K562 (cell line): ENCODE data around the gene BCKDHB. TPM values are rescaled to one million over a fixed set of nuclear protein-coding genes. Genes with fewer than 3 reads are reported as not detected.

Experiments
- ATAC-seq: fragments of 200-7000 bp; cut with Tn5 transposase; 3 replicates; pipeline ENCODE4 v1.9.1; 2020; ENCODE audit warnings: moderate library complexity
- BruUV-seq: library from RNA; stranded (reverse); fragments of 400-500 nt; replicated peaks from 2 replicates; lab custom pipeline; 2021; lab: Mats Ljungman, UMichigan
- CTCF ChIA-PET: fragments of 300-600 bp; formaldehyde crosslinking; extraction: SDS; loops from one replicate; lab custom pipeline; 2021; ENCODE audit warnings: low intra/inter-chr PET ratio; lab: Yijun Ruan, JAX
- POLR2A ChIA-PET: fragments of 300-600, 350-650 bp; sonication (Branson Sonifier 250); formaldehyde crosslinking; extraction: SDS; loops from one replicate; lab custom pipeline; 2021; ENCODE audit warnings: antibody characterized with exemption, inconsistent platforms; lab: Yijun Ruan, JAX
- DNase-seq, 4 experiments: peaks; one replicate each; pipeline versions ENCODE4 v3.0.0 to v3.0.0-alpha.2; 2011 to 2018; ENCODE audit warnings: low spot score in 3 of 4, mixed read lengths in 3 of 4; ENCODE audit errors: extremely low read depth in 1 of 4
- FAIRE-seq: peaks from 2 replicates; lab custom pipeline; 2011; peaks lifted over from hg19 to GRCh38; lab: Jason Lieb, UNC
- H2AFZ ChIP-seq: 2 replicates; pipeline ENCODE4 v1.6.0; 2011; ENCODE audit warnings: low read depth, low read length, control low read depth, inconsistent platforms
- H3K27ac ChIP-seq: fragments of 200-600 bp; 3 replicates; pipeline ENCODE4 v1.8.0; 2011; ENCODE audit warnings: low read depth, mild to moderate bottlenecking, control low read depth, inconsistent platforms, low read length, moderate library complexity, mixed read lengths; ENCODE audit errors: extremely low read depth
- H3K27me3 ChIP-seq, 2 experiments: fragments of 300-600 bp in 1 of 2; 2 replicates in 1 of 2; 3 replicates in 1 of 2; pipeline versions ENCODE4 v1.6.0 to v1.8.0; 2011; ENCODE audit warnings: inconsistent platforms in 2 of 2, low read length in 2 of 2, mild to moderate bottlenecking in 1 of 2, mixed read lengths in 1 of 2, moderate library complexity in 1 of 2; ENCODE audit not compliant: control insufficient read depth in 2 of 2, insufficient read depth in 2 of 2
- H3K36me3 ChIP-seq: fragments of 300-600 bp; 3 replicates; pipeline ENCODE4 v1.8.0; 2011; ENCODE audit warnings: mild to moderate bottlenecking, low read length, inconsistent platforms; ENCODE audit not compliant: control insufficient read depth, insufficient read depth
- H3K4me1 ChIP-seq, 2 experiments: fragments of 200-600 bp in 1 of 2; replicated peaks in 1 of 2; 2 replicates in 1 of 2; 3 replicates in 1 of 2; pipeline versions ENCODE4 v1.5.1 to v1.8.0; 2011; ENCODE audit warnings: inconsistent platforms in 2 of 2, low read length in 2 of 2, mild to moderate bottlenecking in 1 of 2, mixed read lengths in 1 of 2, moderate library complexity in 1 of 2; ENCODE audit not compliant: control insufficient read depth in 2 of 2, insufficient read depth in 2 of 2
- H3K4me2 ChIP-seq: 2 replicates; pipeline ENCODE4 v1.6.1; 2011; ENCODE audit warnings: low read length, control low read depth, inconsistent platforms, mixed read lengths; ENCODE audit not compliant: insufficient read depth
- H3K4me3 ChIP-seq: fragments of 200-600 bp; sonication (generic), shearing (Covaris generic); 2 replicates; pipeline ENCODE4 v1.5.1; 2016; ENCODE audit warnings: control low read depth, inconsistent platforms
- H3K79me2 ChIP-seq: fragments of 200-600 bp; 3 replicates; pipeline ENCODE4 v1.8.0; 2011; ENCODE audit warnings: low read length, inconsistent platforms; ENCODE audit not compliant: control insufficient read depth, insufficient read depth
- H3K9ac ChIP-seq, 2 experiments: 2 replicates each; pipeline versions ENCODE4 v1.6.0 to v1.6.1; 2011; ENCODE audit warnings: low read depth in 2 of 2, low read length in 2 of 2, control low read depth in 1 of 2, inconsistent platforms in 1 of 2, mild to moderate bottlenecking in 1 of 2, mixed read lengths in 1 of 2; ENCODE audit not compliant: insufficient read depth in 1 of 2
- H3K9me1 ChIP-seq: one replicate; pipeline ENCODE4 v1.6.0; 2011; ENCODE audit warnings: inconsistent platforms, mild to moderate bottlenecking, low read length, moderate library complexity; ENCODE audit not compliant: control insufficient read depth, insufficient read depth
- H3K9me3 ChIP-seq: replicated peaks from 2 replicates; pipeline ENCODE4 v1.5.1; 2011; ENCODE audit warnings: low read depth, low read length, inconsistent platforms; ENCODE audit not compliant: control insufficient read depth, insufficient read depth
- H4K20me1 ChIP-seq: replicated peaks from 2 replicates; pipeline ENCODE4 v1.6.1; 2011; ENCODE audit warnings: low read length, inconsistent platforms, mixed read lengths; ENCODE audit not compliant: control insufficient read depth, insufficient read depth
- BACH1 ChIP-seq: fragments of 200-800 bp; sonication (Bioruptor generic); IDR thresholded peaks from 2 replicates; pipeline ENCODE4 v1.6.1; 2016; ENCODE audit warnings: missing genetic modification characterization, missing compliant biosample characterization
- BRD4 ChIP-seq: fragments of 200-600 bp; sonication (generic); IDR thresholded peaks from 2 replicates; pipeline ENCODE4 v1.6.1; 2017; ENCODE audit warnings: inconsistent platforms
- CBX8 ChIP-seq: fragments of 200-600 bp; sonication (generic); IDR thresholded peaks from 2 replicates; pipeline ENCODE4 v1.6.1; 2012; ENCODE audit warnings: borderline replicate concordance, mixed run types, low read depth, mild to moderate bottlenecking, moderate library complexity, mixed read lengths, low read length, control low read depth, inconsistent platforms; ENCODE audit not compliant: poor library complexity, severe bottlenecking; ENCODE audit errors: extremely low read depth
- ESRRA ChIP-seq: fragments of 450-650 bp; IDR thresholded peaks from 2 replicates; pipeline ENCODE4 v1.6.1; 2014; ENCODE audit warnings: low read depth, mild to moderate bottlenecking, moderate library complexity, borderline replicate concordance
- GABPB2 ChIP-seq: fragments of 250-450 bp; sonication (Bioruptor Pico); conservative IDR thresholded peaks from 2 replicates; pipeline ENCODE4 v1.5.1; 2021; ENCODE audit warnings: mild to moderate bottlenecking
- KAT7 ChIP-seq: sonication (generic); formaldehyde crosslinking; IDR thresholded peaks from 2 replicates; pipeline ENCODE4 v1.8.0; 2022; ENCODE audit warnings: missing genetic modification reagents, mild to moderate bottlenecking, borderline replicate concordance
- MAFG ChIP-seq: fragments of 450-650 bp; conservative IDR thresholded peaks from 2 replicates; pipeline ENCODE4 v1.6.1; 2016; ENCODE audit warnings: missing genetic modification characterization, missing compliant biosample characterization
- NONO ChIP-seq, 2 experiments: fragments of 200-400 bp in 1 of 2; fragments of 450-650 bp in 1 of 2; formaldehyde crosslinking in 1 of 2; IDR thresholded peaks; 2 replicates each; pipeline ENCODE4 v1.6.1; 2017; ENCODE audit warnings: low read depth in 2 of 2, mild to moderate bottlenecking in 2 of 2, moderate library complexity in 2 of 2, low read length in 1 of 2
- RFX1 ChIP-seq: fragments of 450-650 bp; IDR thresholded peaks from 2 replicates; pipeline ENCODE4 v1.6.1; 2016; ENCODE audit warnings: mild to moderate bottlenecking, moderate library complexity
- WGBS: fragments of 100-300 bp; shearing (Covaris generic); methylation state at CpG from one replicate; pipeline ENCODE4 v1.1.6; 2016; ENCODE audit warnings: low coverage, mixed read lengths; ENCODE audit not compliant: insufficient coverage; ENCODE audit errors: missing lambda C conversion rate; 5-methylcytosine and 5-hydroxymethylcytosine counted together
- in situ Hi-C: fragments of 300-500 bp; cut with MboI; formaldehyde crosslinking; loops from 4 replicates; pipeline ENCODE4 v1.15.0; 2018; ENCODE audit warnings: inconsistent platforms, mixed read lengths
- intact Hi-C: fragments of 100-400 bp; cut with micrococcal nuclease; formaldehyde crosslinking; loops from 2 replicates; pipeline ENCODE4 v1.14.2; 2022
- polyA plus RNA-seq, 8 experiments: library from polyadenylated mRNA; depleted of rRNA in 4 of 8; stranded (reverse) in 5 of 8; unstranded in 3 of 8; fragments of >200 nt; fragmentation: Nextera tagmentation in 2 of 8; fragmentation: Illumina TruSeq in 1 of 8; extraction: Ambion mirVana in 2 of 8; extraction: Trizol in 1 of 8; gene quantifications; 2 replicates each; pipeline versions ENCODE4 v1.2.1 to v1.2.3, GENCODE V29; 2011 to 2014; ENCODE audit warnings: inconsistent platforms in 1 of 8, missing spikeins in 1 of 8
- total RNA-seq, 7 experiments: library from RNA; depleted of rRNA in 6 of 7; stranded (reverse); fragments of >200 nt in 6 of 7; fragmentation: Illumina TruSeq in 2 of 7; extraction: Trizol in 2 of 7; gene quantifications; 2 replicates each; pipeline versions ENCODE4 v1.2.1 to v1.2.3, GENCODE V29; 2011 to 2021; ENCODE audit warnings: low replicate concordance in 1 of 7
- TF ChIP-seq, protein P1 (sequence below): fragments of 450-650 bp; formaldehyde crosslinking; IDR thresholded peaks from 2 replicates; pipeline ENCODE4 v1.4.0; 2020; ENCODE audit warnings: mild to moderate bottlenecking, mixed read lengths
- TF ChIP-seq, protein P2 (sequence below): sonication (generic); formaldehyde crosslinking; IDR thresholded peaks from 2 replicates; pipeline ENCODE4 v1.8.1; 2022; ENCODE audit warnings: missing genetic modification reagents
- TF ChIP-seq, protein P3 (sequence below): sonication (generic); formaldehyde crosslinking; IDR thresholded peaks from 2 replicates; pipeline ENCODE4 v1.8.0; 2022; ENCODE audit warnings: missing genetic modification reagents, mild to moderate bottlenecking, borderline replicate concordance

The BCKDHB gene
- total and polyA plus RNA-seq, 9 of the 15 experiments (the other 6 are each of a cell fraction or from before 2014, with no cell fraction given), result 4.1 to 23.7 (median 7.5) TPM

DNA sequence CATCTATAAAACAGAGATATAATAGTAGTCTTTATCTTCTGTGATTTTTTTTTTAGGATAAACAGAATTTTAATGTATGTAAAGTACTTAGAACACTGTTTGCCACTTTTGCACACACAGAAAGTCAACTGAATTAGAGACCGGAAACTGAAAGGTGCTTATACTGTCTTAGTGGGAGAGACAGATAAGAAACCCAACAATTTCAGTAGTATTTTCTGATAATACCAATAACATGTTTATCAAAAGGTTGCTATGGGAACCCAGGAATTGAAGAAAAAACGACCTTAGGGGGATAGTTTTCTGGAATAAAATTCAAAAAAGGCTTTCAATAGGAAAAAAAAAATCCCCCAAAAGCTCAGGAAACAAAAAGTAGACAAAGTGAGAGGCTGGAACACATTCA lies 138.6 kb downstream of the BCKDHB start:
- DNase-seq (no peak), FAIRE-seq (no peak), ATAC-seq (no peak)
- intact Hi-C loops, result no loop called here
- no peaks in the 10 kb centered on the region for H3K36me3 ChIP-seq
- POLR2A ChIA-PET, result no interaction called here
- no peak overlapping the region for H3K9ac ChIP-seq
- H3K9me3 ChIP-seq, result no peaks in the 10 kb centered on the region
- H3K4me2 ChIP-seq, result no peak overlapping the region
- no peak overlapping the region for H3K4me3 ChIP-seq
- peaks cover 0 to 7% of the 10 kb centered on the region in 2 experiments; a peak in 2 of 5 replicates for H3K4me1 ChIP-seq
- no peaks in the 10 kb centered on the region for H3K79me2 ChIP-seq
- BruUV-seq, result no TSS peak
- TF ChIP-seq RFX1, result peak; percentile 57
- no peak for TF ChIP-seq CBX8
- TF ChIP-seq, all 486 proteins: peak for 1
- CTCF ChIA-PET, result no interaction called here
- Histone ChIP-seq H3K27ac (no peak overlapping the region), H3K27me3 (no peaks in the 10 kb centered on the region), H2AFZ (no peak overlapping the region), H4K20me1 (no peaks in the 10 kb centered on the region), H3K9me1 (no peaks in the 10 kb centered on the region)
- in situ Hi-C loops, result no loop called here
- WGBS, result 25% methylated on average over 2 of the region's 2 CpGs

DNA sequence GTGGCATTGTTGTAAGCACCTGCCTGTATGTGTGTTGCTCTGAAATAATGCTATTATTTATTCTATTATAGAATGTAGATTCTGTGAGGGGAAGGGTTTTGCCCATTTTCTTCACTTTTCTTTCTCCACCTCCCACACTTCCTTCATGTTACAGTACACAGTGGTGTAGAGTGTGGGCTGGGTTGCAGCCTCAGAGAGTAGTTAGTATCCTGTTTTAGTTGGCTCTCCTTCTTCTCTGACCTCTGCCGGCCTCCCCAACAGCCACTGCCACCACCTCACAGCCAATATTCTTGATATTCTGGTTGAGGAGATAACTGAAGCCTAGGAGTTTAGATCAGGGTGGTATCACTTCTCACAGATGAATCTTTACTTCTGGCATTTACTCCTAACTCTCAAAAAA lies 143.4 kb downstream of the BCKDHB start:
- ChIA-PET CTCF (no interaction called here), POLR2A (no interaction called here)
- no peaks in the 10 kb centered on the region for H3K79me2 ChIP-seq
- no peaks in the 10 kb centered on the region; the same call in 2 of the 3 replicates for H3K36me3 ChIP-seq
- no CpG with 5 or more reads among the region's 1 CpG for WGBS
- H3K4me2 ChIP-seq, result no peak overlapping the region
- no peaks in the 10 kb centered on the region for H3K9me1 ChIP-seq
- H3K9me3 ChIP-seq, result no peaks in the 10 kb centered on the region
- no peak overlapping the region for H3K4me3 ChIP-seq
- ATAC-seq (peak; percentile 86), DNase-seq (peak in 2 of 4 experiments; percentile 27 to 49), FAIRE-seq (peak; percentile 72)
- no peaks in the 10 kb centered on the region for H4K20me1 ChIP-seq
- in situ Hi-C loops, result no loop called here
- H3K27me3 ChIP-seq, result no peaks in the 10 kb centered on the region
- H3K27ac ChIP-seq, result peak overlapping the region; percentile 55
- H2AFZ ChIP-seq, result peak overlapping the region; percentile 36; the same call in 1 of the 2 replicates
- no TSS peak for BruUV-seq
- H3K4me1 ChIP-seq, result peaks cover 0 to 24% of the 10 kb centered on the region in 2 experiments; a peak in 2 of 5 replicates
- H3K9ac ChIP-seq, result no peak overlapping the region
- intact Hi-C loops, result no loop called here
- no peak for TF ChIP-seq BRD4
- TF ChIP-seq, protein P1, sequence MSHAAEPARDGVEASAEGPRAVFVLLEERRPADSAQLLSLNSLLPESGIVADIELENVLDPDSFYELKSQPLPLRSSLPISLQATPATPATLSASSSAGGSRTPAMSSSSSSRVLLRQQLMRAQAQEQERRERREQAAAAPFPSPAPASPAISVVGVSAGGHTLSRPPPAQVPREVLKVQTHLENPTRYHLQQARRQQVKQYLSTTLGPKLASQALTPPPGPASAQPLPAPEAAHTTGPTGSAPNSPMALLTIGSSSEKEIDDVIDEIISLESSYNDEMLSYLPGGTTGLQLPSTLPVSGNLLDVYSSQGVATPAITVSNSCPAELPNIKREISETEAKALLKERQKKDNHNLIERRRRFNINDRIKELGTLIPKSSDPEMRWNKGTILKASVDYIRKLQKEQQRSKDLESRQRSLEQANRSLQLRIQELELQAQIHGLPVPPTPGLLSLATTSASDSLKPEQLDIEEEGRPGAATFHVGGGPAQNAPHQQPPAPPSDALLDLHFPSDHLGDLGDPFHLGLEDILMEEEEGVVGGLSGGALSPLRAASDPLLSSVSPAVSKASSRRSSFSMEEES (CRISPR knock-in tag), result no peak
- no peak for TF ChIP-seq GABPB2
- no peak for TF ChIP-seq KAT7 (CRISPR knock-in tag)
- no peak for TF ChIP-seq MAFG (tag)
- no peak for TF ChIP-seq NONO (IDR thresholded peaks at IDR 0.05; ENCODE audit: low read depth in 2 of 2, low read length in 1 of 2)
- no peak for TF ChIP-seq ESRRA
- TF ChIP-seq, protein P2, sequence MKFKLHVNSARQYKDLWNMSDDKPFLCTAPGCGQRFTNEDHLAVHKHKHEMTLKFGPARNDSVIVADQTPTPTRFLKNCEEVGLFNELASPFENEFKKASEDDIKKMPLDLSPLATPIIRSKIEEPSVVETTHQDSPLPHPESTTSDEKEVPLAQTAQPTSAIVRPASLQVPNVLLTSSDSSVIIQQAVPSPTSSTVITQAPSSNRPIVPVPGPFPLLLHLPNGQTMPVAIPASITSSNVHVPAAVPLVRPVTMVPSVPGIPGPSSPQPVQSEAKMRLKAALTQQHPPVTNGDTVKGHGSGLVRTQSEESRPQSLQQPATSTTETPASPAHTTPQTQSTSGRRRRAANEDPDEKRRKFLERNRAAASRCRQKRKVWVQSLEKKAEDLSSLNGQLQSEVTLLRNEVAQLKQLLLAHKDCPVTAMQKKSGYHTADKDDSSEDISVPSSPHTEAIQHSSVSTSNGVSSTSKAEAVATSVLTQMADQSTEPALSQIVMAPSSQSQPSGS, result no peak
- TF ChIP-seq, protein P3, sequence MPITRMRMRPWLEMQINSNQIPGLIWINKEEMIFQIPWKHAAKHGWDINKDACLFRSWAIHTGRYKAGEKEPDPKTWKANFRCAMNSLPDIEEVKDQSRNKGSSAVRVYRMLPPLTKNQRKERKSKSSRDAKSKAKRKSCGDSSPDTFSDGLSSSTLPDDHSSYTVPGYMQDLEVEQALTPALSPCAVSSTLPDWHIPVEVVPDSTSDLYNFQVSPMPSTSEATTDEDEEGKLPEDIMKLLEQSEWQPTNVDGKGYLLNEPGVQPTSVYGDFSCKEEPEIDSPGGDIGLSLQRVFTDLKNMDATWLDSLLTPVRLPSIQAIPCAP (CRISPR knock-in tag), result no peak
- no peak for TF ChIP-seq BACH1 (tag)
